OCI-LY3 (cell line): Measurements from ENCODE around the gene CACNB1.

ENCODE experiments used
- H2AFZ ChIP-seq: fragments of 200-600, 300-600 bp; shearing (Covaris generic); 2 replicates; pipeline ENCODE4 v1.6.0; 2014; ENCODE audit warnings: antibody characterized with exemption, low read depth, low read length
- H3K27ac ChIP-seq: fragments of 200-600, 300-600 bp; sonication (generic); 2 replicates; pipeline ENCODE4 v1.5.1; 2014; ENCODE audit warnings: mild to moderate bottlenecking, low read length, moderate library complexity, mixed read lengths
- H3K27me3 ChIP-seq: fragments of 200-600, 300-600 bp; sonication (generic); 2 replicates; pipeline ENCODE4 v1.6.1; 2014; ENCODE audit warnings: low read depth, low read length, mixed read lengths
- H3K36me3 ChIP-seq: fragments of 200-600, 300-600 bp; sonication (generic); replicated peaks from 2 replicates; pipeline ENCODE3; 2014; ENCODE audit warnings: low read depth, low read length, mixed read lengths
- H3K4me1 ChIP-seq: fragments of 300-600, 200-600 bp; sonication (generic); 2 replicates; pipeline ENCODE4 v1.6.1; 2014; ENCODE audit warnings: low read length, mixed read lengths
- H3K4me2 ChIP-seq: fragments of 200-600, 300-600 bp; sonication (generic); 2 replicates; pipeline ENCODE4 v1.6.1; 2014; ENCODE audit warnings: low read length, mixed read lengths
- H3K4me3 ChIP-seq: fragments of 300-600, 200-600 bp; sonication (generic); 2 replicates; pipeline ENCODE4 v1.5.1; 2014; ENCODE audit warnings: antibody characterized with exemption, mild to moderate bottlenecking, low read length, moderate library complexity
- H3K79me2 ChIP-seq: fragments of 300-600, 200-600 bp; shearing (Covaris generic); 2 replicates; pipeline ENCODE4 v1.6.1; 2014; ENCODE audit warnings: mild to moderate bottlenecking, low read length, mixed read lengths
- H3K9ac ChIP-seq: fragments of 300-600, 200-600 bp; shearing (Covaris generic); 2 replicates; pipeline ENCODE4 v1.6.0; 2014; ENCODE audit warnings: mild to moderate bottlenecking, low read length, moderate library complexity
- H3K9me3 ChIP-seq: fragments of 200-600, 300-600 bp; shearing (Covaris generic); 2 replicates; pipeline ENCODE4 v1.6.1; 2014; ENCODE audit warnings: low read length, mixed read lengths; ENCODE audit not compliant: insufficient read depth
- H4K20me1 ChIP-seq: fragments of 200-600, 300-600 bp; sonication (generic); 2 replicates; pipeline ENCODE4 v1.6.1; 2016; ENCODE audit warnings: low read length, mixed read lengths; ENCODE audit not compliant: insufficient read depth
- CTCF ChIP-seq: fragments of 200-600, 300-600 bp; sonication (generic); IDR thresholded peaks from 2 replicates; pipeline ENCODE4 v1.5.1; 2014; ENCODE audit warnings: antibody characterized with exemption, low read length, low read depth
- EZH2phosphoT487 ChIP-seq: fragments of 200-600 bp; shearing (Covaris generic); IDR thresholded peaks from 2 replicates; pipeline ENCODE4 v1.6.1; 2018; ENCODE audit warnings: antibody characterized with exemption, mixed run types, low read depth

The CACNB1 gene

DNA sequence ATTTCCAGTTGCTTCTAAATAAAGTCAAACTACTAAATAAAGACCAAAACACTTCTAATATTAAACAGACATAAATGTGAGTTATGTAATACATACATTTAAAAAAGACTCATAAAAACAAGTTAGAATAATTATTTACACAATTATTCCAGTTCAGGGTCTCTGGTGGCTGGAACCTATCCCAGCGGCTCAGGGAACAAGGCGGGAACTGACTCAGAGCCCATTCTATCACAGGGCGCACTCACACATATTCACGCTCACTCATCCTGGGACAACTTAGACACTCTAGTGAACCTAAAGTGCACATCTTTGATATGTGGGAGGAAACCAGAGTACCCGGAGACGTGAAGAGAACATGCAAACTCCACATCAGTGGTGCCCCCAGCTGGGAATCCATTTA lies 71.0 kb downstream of the CACNB1 start:
- no peak overlapping the region for H2AFZ ChIP-seq

DNA sequence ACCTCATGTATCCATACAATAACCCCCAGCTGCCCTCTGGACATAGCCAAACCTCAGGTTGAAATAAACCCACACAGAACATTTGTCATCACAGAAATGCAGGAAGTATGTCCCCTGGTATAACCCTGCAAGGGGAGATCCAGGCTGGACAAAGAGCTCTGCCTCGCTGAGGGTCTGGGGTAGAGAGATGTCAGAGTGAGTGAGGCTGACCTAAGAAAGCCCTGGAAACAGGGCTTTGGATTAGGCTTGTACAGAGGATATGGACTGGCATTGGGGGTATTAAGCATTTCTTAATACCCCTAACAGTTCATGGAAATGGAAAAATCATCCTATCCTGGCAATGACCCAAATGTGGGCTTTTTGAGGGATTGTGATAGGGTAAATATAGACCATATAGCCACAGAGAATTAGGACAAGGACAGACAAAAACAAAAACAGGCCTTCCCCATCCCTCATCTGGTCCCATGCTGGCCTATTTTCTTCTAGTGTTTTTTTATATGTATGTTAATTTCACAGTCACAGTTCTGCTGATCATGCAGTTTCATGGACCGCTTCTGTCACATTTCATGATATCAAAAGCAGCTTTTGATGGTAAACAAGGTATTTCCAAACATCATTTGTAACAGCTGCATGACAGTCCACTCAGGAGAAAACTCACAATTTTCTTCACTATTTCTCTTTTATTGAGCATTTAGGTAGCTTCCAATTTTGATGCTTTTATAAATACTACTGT lies 72.2 kb downstream of the CACNB1 start:
- Histone ChIP-seq H3K27ac (no peak overlapping the region), H3K27me3 (no peaks in the 10 kb centered on the region), H3K9ac (no peak overlapping the region), H3K9me3 (no peaks in the 10 kb centered on the region), H3K36me3 (no peaks in the 10 kb centered on the region), H3K4me1 (no peaks in the 10 kb centered on the region), H3K79me2 (no peaks in the 10 kb centered on the region), H3K4me2 (no peak overlapping the region), H3K4me3 (no peak overlapping the region), H2AFZ (no peak overlapping the region), H4K20me1 (no peaks in the 10 kb centered on the region)
- TF ChIP-seq CTCF (no peak), EZH2phosphoT487 (no peak)

More for the DNA sequence above, 71.0 kb downstream of the CACNB1 start:
- no peaks in the 10 kb centered on the region for H3K36me3 ChIP-seq
- H3K79me2 ChIP-seq = no peaks in the 10 kb centered on the region
- TF ChIP-seq CTCF (no peak), EZH2phosphoT487 (no peak)
- no peak overlapping the region for H3K27ac ChIP-seq
- H3K4me2 ChIP-seq = no peak overlapping the region
- H3K4me3 ChIP-seq = no peak overlapping the region
- no peaks in the 10 kb centered on the region for H3K4me1 ChIP-seq
- H3K9ac ChIP-seq = no peak overlapping the region
- no peaks in the 10 kb centered on the region for H4K20me1 ChIP-seq
- no peaks in the 10 kb centered on the region for H3K27me3 ChIP-seq
- H3K9me3 ChIP-seq = no peaks in the 10 kb centered on the region

DNA sequence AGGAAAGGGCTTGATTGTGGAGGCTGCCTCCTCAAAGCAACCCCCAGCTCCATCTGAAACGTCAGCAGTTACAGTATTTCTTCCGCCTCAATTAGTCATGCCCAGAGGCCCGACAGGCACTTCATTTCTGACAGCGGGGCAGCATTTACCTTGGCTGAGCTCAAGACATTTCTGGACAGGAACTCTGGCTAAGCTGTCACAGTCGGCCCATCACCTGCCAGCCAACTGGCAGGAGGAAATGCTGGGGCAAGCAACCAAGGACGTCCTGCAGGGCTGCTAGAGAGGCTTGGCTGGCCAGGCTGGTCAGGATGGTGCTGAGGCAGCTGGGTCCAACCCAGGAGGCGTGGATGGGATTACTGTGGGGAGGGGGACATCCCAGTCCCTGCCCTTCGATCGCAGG lies 73.8 kb downstream of the CACNB1 start:
- H3K36me3 ChIP-seq = no peaks in the 10 kb centered on the region
- TF ChIP-seq CTCF (no peak), EZH2phosphoT487 (no peak)
- no peak overlapping the region for H3K9ac ChIP-seq
- H3K4me1 ChIP-seq = peaks cover 8% of the 10 kb centered on the region
- H3K79me2 ChIP-seq = no peaks in the 10 kb centered on the region
- no peak overlapping the region for H2AFZ ChIP-seq
- H4K20me1 ChIP-seq = no peaks in the 10 kb centered on the region
- no peak overlapping the region for H3K4me2 ChIP-seq
- H3K4me3 ChIP-seq = no peak overlapping the region
- no peaks in the 10 kb centered on the region for H3K27me3 ChIP-seq
- H3K27ac ChIP-seq = no peak overlapping the region
- no peaks in the 10 kb centered on the region for H3K9me3 ChIP-seq
